H9 (cell line): Measurements from ENCODE around the gene OTUB2. TPM values are rescaled to one million over a fixed set of nuclear protein-coding genes. Genes with fewer than 3 reads are reported as not detected.

Experiments
- DNase-seq: peaks from one replicate; pipeline ENCODE4 v3.0.0-alpha.2; 2017
- H2AFZ ChIP-seq: one replicate; pipeline ENCODE4 v1.6.1; 2013; ENCODE audit warnings: mild to moderate bottlenecking, low read length, control low read depth, moderate library complexity
- H2AK5ac ChIP-seq: 2 replicates; pipeline ENCODE4 v1.6.1; 2013; ENCODE audit warnings: low read length, control low read depth, mixed read lengths; ENCODE audit not compliant: insufficient read length
- H2BK120ac ChIP-seq: one replicate; pipeline ENCODE4 v1.6.1; 2013; ENCODE audit warnings: low read depth, mild to moderate bottlenecking, low read length, control low read depth, inconsistent platforms; ENCODE audit not compliant: poor library complexity, severe bottlenecking
- H2BK12ac ChIP-seq: 2 replicates; pipeline ENCODE4 v1.6.1; 2013; ENCODE audit warnings: low read length, control low read depth, mixed read lengths, low read depth; ENCODE audit not compliant: insufficient read length
- H2BK15ac ChIP-seq: 2 replicates; pipeline ENCODE4 v1.6.1; 2013; ENCODE audit warnings: low read depth, low read length, control low read depth
- H2BK20ac ChIP-seq: one replicate; pipeline ENCODE4 v1.6.1; 2013; ENCODE audit warnings: low read depth, mild to moderate bottlenecking, low read length, control low read depth, inconsistent platforms; ENCODE audit not compliant: poor library complexity, severe bottlenecking
- H2BK5ac ChIP-seq: 2 replicates; pipeline ENCODE4 v1.6.1; 2013; ENCODE audit warnings: low read length, control low read depth, mixed read lengths; ENCODE audit not compliant: insufficient read length
- H3K14ac ChIP-seq: 2 replicates; pipeline ENCODE4 v1.6.1; 2013; ENCODE audit warnings: low read length, control low read depth; ENCODE audit not compliant: insufficient read depth
- H3K18ac ChIP-seq: 2 replicates; pipeline ENCODE4 v1.6.1; 2013; ENCODE audit warnings: low read depth, mild to moderate bottlenecking, mixed read lengths, low read length, control low read depth; ENCODE audit not compliant: insufficient read length
- H3K23ac ChIP-seq: 2 replicates; pipeline ENCODE4 v1.6.1; 2013; ENCODE audit warnings: low read length, control low read depth, mixed read lengths, low read depth; ENCODE audit not compliant: insufficient read length
- H3K23me2 ChIP-seq: 2 replicates; pipeline ENCODE4 v1.6.1; 2013; ENCODE audit warnings: low read depth, mild to moderate bottlenecking, mixed read lengths, low read length, control low read depth; ENCODE audit not compliant: insufficient read length, poor library complexity, severe bottlenecking
- H3K27ac ChIP-seq: 2 replicates; pipeline ENCODE4 v1.5.1; 2013; ENCODE audit warnings: low read length, control low read depth, mixed read lengths, low read depth; ENCODE audit not compliant: insufficient read length
- H3K27me3 ChIP-seq: 2 replicates; pipeline ENCODE4 v1.6.1; 2013; ENCODE audit warnings: low read length, control low read depth, inconsistent platforms; ENCODE audit not compliant: insufficient read depth
- H3K4ac ChIP-seq: 2 replicates; pipeline ENCODE4 v1.6.1; 2013; ENCODE audit warnings: low read depth, mild to moderate bottlenecking, control low read depth, inconsistent platforms, low read length, moderate library complexity
- H3K4me1 ChIP-seq: 2 replicates; pipeline ENCODE4 v1.6.1; 2013; ENCODE audit warnings: low read length, control low read depth, inconsistent platforms; ENCODE audit not compliant: insufficient read depth
- H3K4me2 ChIP-seq: 2 replicates; pipeline ENCODE4 v1.6.1; 2013; ENCODE audit warnings: low read length, control low read depth, mixed read lengths; ENCODE audit not compliant: insufficient read length, insufficient read depth
- H3K56ac ChIP-seq: 2 replicates; pipeline ENCODE4 v1.6.1; 2013; ENCODE audit warnings: low read depth, mild to moderate bottlenecking, mixed read lengths, low read length, control low read depth; ENCODE audit not compliant: insufficient read length
- H3K79me1 ChIP-seq: 2 replicates; pipeline ENCODE4 v1.6.1; 2013; ENCODE audit warnings: low read depth, mild to moderate bottlenecking, moderate library complexity, low read length, control low read depth, inconsistent platforms; ENCODE audit not compliant: insufficient read depth, poor library complexity, severe bottlenecking
- H3K79me2 ChIP-seq: 2 replicates; pipeline ENCODE4 v1.6.1; 2013; ENCODE audit warnings: low read length, control low read depth, inconsistent platforms; ENCODE audit not compliant: insufficient read depth
- H3K9ac ChIP-seq: 2 replicates; pipeline ENCODE4 v1.6.1; 2013; ENCODE audit warnings: low read length, control low read depth, mixed read lengths; ENCODE audit not compliant: insufficient read length; ENCODE audit errors: extremely low read depth
- H3K9me3 ChIP-seq: one replicate; pipeline ENCODE4 v1.6.1; 2013; ENCODE audit warnings: low read depth, low read length, inconsistent platforms; ENCODE audit not compliant: control insufficient read depth
- H3T11ph ChIP-seq: one replicate; pipeline ENCODE4 v1.6.1; 2013; ENCODE audit warnings: mild to moderate bottlenecking, low read length, control low read depth, inconsistent platforms
- H4K20me1 ChIP-seq: one replicate; pipeline ENCODE4 v1.6.1; 2013; ENCODE audit not compliant: control insufficient read depth, insufficient read length, insufficient read depth
- H4K5ac ChIP-seq: 2 replicates; pipeline ENCODE4 v1.6.1; 2013; ENCODE audit warnings: low read depth, mild to moderate bottlenecking, mixed read lengths, low read length, control low read depth; ENCODE audit not compliant: insufficient read length
- H4K8ac ChIP-seq: replicated peaks from 2 replicates; pipeline ENCODE4 v1.6.1; 2013; ENCODE audit warnings: low read length, control low read depth, mixed read lengths, low read depth; ENCODE audit not compliant: insufficient read length
- H4K91ac ChIP-seq: 2 replicates; pipeline ENCODE4 v1.6.1; 2013; ENCODE audit warnings: low read depth, mild to moderate bottlenecking, moderate library complexity, mixed read lengths, low read length, control low read depth; ENCODE audit not compliant: insufficient read length
- H3K27ac Mint-ChIP-seq, 3 experiments: 2 replicates in 2 of 3; 3 replicates in 1 of 3; pipeline ENCODE4 v1.8.0; 2020 to 2021; ENCODE audit warnings: mixed read lengths in 3 of 3, mild to moderate bottlenecking in 1 of 3, moderate library complexity in 1 of 3
- H3K27me3 Mint-ChIP-seq: 2 replicates; pipeline ENCODE4 v1.8.0; 2021; ENCODE audit warnings: low read depth, mild to moderate bottlenecking, moderate library complexity, mixed read lengths
- H3K36me3 Mint-ChIP-seq, 3 experiments: 2 replicates in 2 of 3; 3 replicates in 1 of 3; pipeline ENCODE4 v1.8.0; 2020 to 2021; ENCODE audit warnings: low read depth in 3 of 3, mixed read lengths in 3 of 3; ENCODE audit not compliant: insufficient read depth in 1 of 3
- H3K4me1 Mint-ChIP-seq, 2 experiments: 2 replicates each; pipeline ENCODE4 v1.8.0; 2020; ENCODE audit warnings: mixed read lengths in 2 of 2
- H3K4me3 Mint-ChIP-seq, 2 experiments: 2 replicates in 1 of 2; 3 replicates in 1 of 2; pipeline ENCODE4 v1.8.0; 2020 to 2021; ENCODE audit warnings: mild to moderate bottlenecking in 2 of 2, mixed read lengths in 2 of 2, moderate library complexity in 1 of 2
- H3K9me3 Mint-ChIP-seq, 2 experiments: 2 replicates in 1 of 2; 3 replicates in 1 of 2; pipeline ENCODE4 v1.8.0; 2020; ENCODE audit warnings: mild to moderate bottlenecking in 2 of 2, mixed read lengths in 2 of 2, moderate library complexity in 1 of 2
- WGBS: extraction: QIAGEN DNeasy Blood & Tissue Kit; methylation state at CpG from one replicate; pipeline ENCODE4 v1.1.7; 2013; ENCODE audit warnings: missing lambda C conversion rate, low lambda C conversion rate, mixed read lengths; ENCODE audit not compliant: insufficient read length; ENCODE audit errors: extremely low coverage; 5-methylcytosine and 5-hydroxymethylcytosine counted together
- total RNA-seq: library from RNA; stranded (reverse); gene quantifications from 2 replicates; pipeline ENCODE4 v1.2.1, GENCODE V29; 2021
- TF ChIP-seq, protein P1 (sequence below): fragments of 200-600 bp; sonication (generic); conservative IDR thresholded peaks from 3 replicates; pipeline ENCODE4 v1.8.0; 2021; ENCODE audit warnings: antibody characterized with exemption, mild to moderate bottlenecking

OTUB2 gene
- total RNA-seq, 1 experiment from 2014 or later, result 3.6 TPM

DNA sequence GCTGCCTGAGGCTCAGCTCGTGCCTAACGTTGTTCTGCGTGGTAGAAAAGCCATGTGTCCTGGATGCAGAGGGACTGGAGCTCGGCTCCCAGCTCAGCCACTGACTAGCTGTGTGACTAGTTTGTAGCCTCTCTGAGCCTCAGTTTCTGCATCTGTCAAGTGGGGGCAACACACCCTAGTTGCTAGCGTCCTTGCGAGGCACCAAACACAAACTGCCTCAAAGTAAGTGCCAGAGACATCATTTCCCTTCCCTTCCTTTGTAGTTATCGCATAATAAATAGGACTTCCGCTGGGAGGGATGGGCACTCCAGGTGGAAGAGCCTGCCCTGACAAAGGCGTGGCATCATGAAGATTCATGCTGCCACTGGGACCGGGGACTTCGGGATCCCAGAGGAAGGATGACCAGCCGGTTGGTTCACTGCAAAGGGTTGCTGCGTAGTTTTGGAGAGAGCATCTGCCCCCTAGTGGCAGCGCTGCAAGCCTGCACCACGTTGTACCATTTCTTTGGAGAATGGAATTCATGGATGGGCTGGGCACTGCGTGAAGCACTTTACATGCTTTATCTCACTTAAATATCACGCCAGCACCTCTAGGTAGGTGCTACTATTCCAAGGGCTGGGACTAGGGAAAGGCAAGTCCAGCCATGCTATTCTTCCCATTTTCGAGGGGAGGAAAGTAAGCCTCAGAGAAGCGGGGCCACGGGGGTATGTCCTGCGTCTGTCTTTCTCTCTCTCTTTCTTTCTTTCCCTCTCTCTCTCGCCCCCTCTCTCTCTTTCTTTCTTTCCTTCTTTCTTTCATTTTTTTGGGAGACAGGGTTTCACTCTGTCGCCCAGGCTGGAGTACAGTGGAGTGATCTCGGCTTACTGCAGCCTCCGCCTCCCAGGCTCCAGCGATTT, 24.4 kb upstream of the OTUB2 start:
- no peak overlapping the region for H3K27ac Mint-ChIP-seq
- no CpG with 5 or more reads among the region's 26 CpGs for WGBS

More for the DNA sequence above, 24.4 kb upstream of the OTUB2 start:
- Histone ChIP-seq H3K18ac (no peak overlapping the region), H3K23me2 (no peaks in the 10 kb centered on the region), H2BK12ac (no peak overlapping the region), H2AFZ (no peak overlapping the region), H2BK15ac (no peak overlapping the region), H2BK20ac (no peak overlapping the region), H2AK5ac (no peak overlapping the region), H3K4me2 (no peak overlapping the region), H3K79me1 (no peaks in the 10 kb centered on the region), H3K4ac (no peak overlapping the region), H3K56ac (no peak overlapping the region), H3K4me1 (no peaks in the 10 kb centered on the region), H3K79me2 (no peaks in the 10 kb centered on the region), H4K8ac (no peak overlapping the region), H3K23ac (no peak overlapping the region), H3K27ac (no peak overlapping the region), H4K91ac (no peak overlapping the region), H3K9ac (no peak overlapping the region), H3K27me3 (no peaks in the 10 kb centered on the region), H2BK5ac (no peak overlapping the region), H2BK120ac (no peak overlapping the region), H3K9me3 (no peaks in the 10 kb centered on the region), H4K5ac (no peak overlapping the region), H3T11ph (no peak overlapping the region), H4K20me1 (no peaks in the 10 kb centered on the region), H3K14ac (no peak overlapping the region)
- Mint-ChIP-seq H3K4me3 (no peak overlapping the region), H3K27me3 (peaks cover 5% of the 10 kb centered on the region), H3K4me1 (peaks cover 4 to 19% of the 10 kb centered on the region in 2 experiments), H3K9me3 (no peaks in the 10 kb centered on the region), H3K36me3 (no peaks in the 10 kb centered on the region)
- TF ChIP-seq, protein P1, sequence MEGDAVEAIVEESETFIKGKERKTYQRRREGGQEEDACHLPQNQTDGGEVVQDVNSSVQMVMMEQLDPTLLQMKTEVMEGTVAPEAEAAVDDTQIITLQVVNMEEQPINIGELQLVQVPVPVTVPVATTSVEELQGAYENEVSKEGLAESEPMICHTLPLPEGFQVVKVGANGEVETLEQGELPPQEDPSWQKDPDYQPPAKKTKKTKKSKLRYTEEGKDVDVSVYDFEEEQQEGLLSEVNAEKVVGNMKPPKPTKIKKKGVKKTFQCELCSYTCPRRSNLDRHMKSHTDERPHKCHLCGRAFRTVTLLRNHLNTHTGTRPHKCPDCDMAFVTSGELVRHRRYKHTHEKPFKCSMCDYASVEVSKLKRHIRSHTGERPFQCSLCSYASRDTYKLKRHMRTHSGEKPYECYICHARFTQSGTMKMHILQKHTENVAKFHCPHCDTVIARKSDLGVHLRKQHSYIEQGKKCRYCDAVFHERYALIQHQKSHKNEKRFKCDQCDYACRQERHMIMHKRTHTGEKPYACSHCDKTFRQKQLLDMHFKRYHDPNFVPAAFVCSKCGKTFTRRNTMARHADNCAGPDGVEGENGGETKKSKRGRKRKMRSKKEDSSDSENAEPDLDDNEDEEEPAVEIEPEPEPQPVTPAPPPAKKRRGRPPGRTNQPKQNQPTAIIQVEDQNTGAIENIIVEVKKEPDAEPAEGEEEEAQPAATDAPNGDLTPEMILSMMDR, result peak; percentile 98
- peak; percentile 80 for DNase-seq
